Ovary (tissue), 9 donors: ENCODE data around the gene RNF214. TPM values are rescaled to one million over a fixed set of nuclear protein-coding genes. Genes with fewer than 3 reads are reported as not detected.
"Not testable (repeated sequence)": the region's sequence is repeated elsewhere in the genome, so short reads cannot be mapped to it uniquely, and the experiment has no call there.

Experiments used
- DNase-seq, 5 donors: peaks; one replicate each; pipeline ENCODE4 v3.0.0-alpha.2; 2019 to 2020
- H3K27ac ChIP-seq, 2 donors: fragments of 200-600 bp; one replicate each; pipeline versions ENCODE4 v1.5.1 to v1.8.0; 2019 to 2022
- H3K27me3 ChIP-seq: fragments of 200-600 bp; one replicate; pipeline ENCODE4 v1.8.0; 2022
- H3K36me3 ChIP-seq: fragments of 200-600 bp; sonication (generic); one replicate; pipeline ENCODE4 v1.5.1; 2019
- H3K4me1 ChIP-seq: one replicate; pipeline ENCODE4 v1.8.1; 2013; ENCODE audit warnings: mild to moderate bottlenecking, moderate library complexity; ENCODE audit not compliant: insufficient read depth
- H3K4me3 ChIP-seq: fragments of 200-600 bp; sonication (generic); one replicate; pipeline ENCODE4 v1.5.1; 2017
- H3K9me3 ChIP-seq, 2 donors: fragments of 200-600 bp in 1 of 2; sonication (generic) in 1 of 2; one replicate each; pipeline versions ENCODE4 v1.5.1 to v1.8.1; 2013 to 2019; ENCODE audit warnings: mild to moderate bottlenecking in 1 of 2, moderate library complexity in 1 of 2
- EP300 ChIP-seq: sonication (generic); formaldehyde crosslinking; IDR thresholded peaks from one replicate; pipeline ENCODE4 v1.6.1; 2017; ENCODE audit warnings: antibody characterized with exemption
- POLR2A ChIP-seq: fragments of 450-650 bp; IDR thresholded peaks from one replicate; pipeline ENCODE4 v1.6.1; 2017; ENCODE audit warnings: antibody characterized with exemption, mild to moderate bottlenecking, moderate library complexity
- WGBS, 3 donors: extraction: QIAGEN DNeasy Blood & Tissue Kit in 1 of 3; methylation state at CpG; one replicate each; pipeline versions ENCODE4 v1.1.5 to v1.1.7; 2013 to 2017; 5-methylcytosine and 5-hydroxymethylcytosine counted together
- intact Hi-C, 4 donors: fragments of 100-400 bp; cut with DNase I; formaldehyde crosslinking; loops; one replicate each; pipeline versions ENCODE4 v1.11.0 to v1.15.1; 2022 to 2023
- polyA plus RNA-seq, 2 donors: library from polyadenylated mRNA; stranded (reverse); fragments of 200-250 nt in 1 of 2; fragments of 350-450 nt in 1 of 2; fragmentation: Illumina TruSeq in 1 of 2; extraction: RNeasy Lipid Tissue Mini Kit (QIAGEN cat#74804) in 1 of 2; gene quantifications; one replicate each; pipeline ENCODE4 v1.2.3, GENCODE V29; 2013 to 2014
- total RNA-seq, 7 donors: library from RNA; depleted of rRNA in 2 of 7; stranded (reverse); fragments of >200 nt in 2 of 7; fragmentation: NEBNext Ultra II Directional in 3 of 7; extraction: Animal tissue kit (Norgen Biotek cat#: 25700) in 3 of 7; gene quantifications; one replicate each; pipeline versions ENCODE4 v1.1.0 to v1.2.4, GENCODE V29; 2016 to 2023
- TF ChIP-seq, protein P1 (sequence below), 3 donors: fragments of 450-650 bp in 2 of 3; fragments of 200-600 bp in 1 of 3; IDR thresholded peaks; one replicate each; pipeline versions ENCODE4 v1.5.1 to v1.8.0; 2016 to 2022; ENCODE audit warnings: antibody characterized with exemption in 3 of 3, mild to moderate bottlenecking in 1 of 3
- donor health status: DM: no; HTN: no; CAD: no; lungs with moderate emphysema.
- donor health status: DM: no; HTN: no; CAD: no.
- donor health status: Bipolar disorder and iron deficiency.
- donor health status: DM: yes; HTN: yes; CAD: no.
- donor health status: DM: no; HTN: no; CAD: no.
- donor health status: DM: yes; HTN: yes; CAD: no.

RNF214 gene
- total and polyA plus RNA-seq, 9 donors: 9.7 to 40.9 (median 27.3) TPM

DNA sequence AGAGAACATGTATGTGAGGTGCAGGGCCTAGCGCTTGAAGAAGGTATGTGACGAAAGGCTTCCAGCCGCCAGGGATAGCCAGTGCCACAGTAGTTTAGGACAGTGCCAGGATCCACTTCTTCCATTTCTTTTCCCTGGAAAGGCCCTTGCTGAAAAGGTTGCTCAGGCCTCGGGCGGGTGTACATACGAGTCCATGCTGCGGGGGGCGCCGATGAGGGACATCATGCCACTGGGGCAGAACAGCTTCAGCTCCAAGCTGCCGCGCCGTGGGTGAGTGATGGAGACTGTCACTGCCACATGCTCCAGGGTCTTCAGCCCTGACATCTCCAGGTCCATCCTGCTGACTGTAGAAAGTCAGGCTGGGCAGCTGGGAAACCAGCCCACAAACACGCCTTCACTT is 23.8 kb upstream of the RNF214 start:
- not testable (repeated sequence) for H3K36me3 ChIP-seq, H3K4me3 ChIP-seq, H3K27me3 ChIP-seq, H3K27ac ChIP-seq, H3K9me3 ChIP-seq
- intact Hi-C loops: loop anchor here in 3 of 4 donors (5.0 kb wide), 1 partner anchor 76 kb away; no protein-coding TSS in a partner anchor
- DNase-seq: peak in 1 of 5 donors; percentile 33
- peaks cover 17% of the 10 kb centered on the region for H3K4me1 ChIP-seq
- WGBS, 3 donors: 71 to 90% (median 84%) methylated on average over 8 to 9 of the region's 13 CpGs

DNA sequence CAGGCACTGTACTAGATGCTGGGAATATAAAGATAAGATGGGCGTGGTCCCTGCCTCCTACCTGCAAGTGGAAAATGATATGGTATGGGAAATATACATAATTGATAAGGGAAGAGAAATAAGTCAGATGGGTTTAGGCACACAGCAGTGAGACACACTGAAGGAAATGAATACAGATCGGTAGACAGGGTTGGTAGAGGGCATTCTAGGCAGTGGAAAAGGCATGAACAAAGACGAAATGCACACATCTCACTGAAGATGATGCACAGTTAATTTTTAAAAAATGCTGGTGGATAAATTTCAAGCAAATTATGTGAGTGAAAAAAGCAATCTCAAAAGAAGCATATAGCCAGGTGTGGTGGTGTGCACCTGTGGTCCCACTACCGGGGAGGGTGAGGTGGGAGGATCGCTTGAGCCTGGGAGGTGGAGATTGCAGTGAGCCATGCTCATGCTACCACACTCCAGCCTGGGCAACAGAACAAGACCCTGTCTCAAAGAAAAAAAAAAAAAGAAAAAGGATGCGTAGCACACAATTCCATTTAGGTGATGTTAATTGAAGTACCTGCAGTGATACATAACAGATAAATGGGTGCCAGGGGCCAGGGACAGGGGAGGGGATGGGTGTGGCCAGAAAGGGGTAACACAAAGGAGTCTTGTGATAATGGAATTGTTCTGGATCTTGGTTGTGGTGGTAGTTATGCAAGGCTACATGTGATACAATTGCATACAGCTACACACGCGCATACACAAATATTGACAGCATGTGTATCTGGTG is 22.9 kb upstream of the RNF214 start:
- H3K27me3 ChIP-seq, H3K9me3 ChIP-seq, H3K4me3 ChIP-seq, DNase-seq, H3K36me3 ChIP-seq, H3K27ac ChIP-seq, H3K4me1 ChIP-seq: not testable (repeated sequence)
- intact Hi-C loops: loop anchor here in 3 of 4 donors (5.0 kb wide), 1 partner anchor 77 kb away; no protein-coding TSS in a partner anchor
- 75 to 83% (median 82%) methylated on average over 8 of the region's 8 CpGs for WGBS, 3 donors

DNA sequence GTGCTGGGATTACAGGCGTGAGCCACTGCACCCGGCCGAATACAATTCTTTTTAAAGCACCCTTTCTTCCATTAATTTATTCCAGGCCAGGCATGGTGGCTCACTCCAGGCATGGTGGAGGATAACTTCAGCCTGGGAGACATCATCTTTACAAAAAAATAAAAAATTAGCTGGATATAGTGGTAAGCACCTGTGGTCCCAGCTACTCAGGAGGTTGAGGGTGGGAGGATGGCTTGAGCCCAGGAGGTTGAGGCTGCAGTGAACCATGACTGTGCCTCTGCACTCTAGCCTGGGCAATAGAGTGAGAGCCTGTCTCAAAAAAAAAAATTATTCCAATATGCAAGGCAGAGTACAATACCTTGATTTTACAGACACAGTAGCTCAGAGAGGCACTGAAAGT is 21.9 kb upstream of the RNF214 start:
- TF ChIP-seq POLR2A (no peak), EP300 (no peak)
- TF ChIP-seq, protein P1, sequence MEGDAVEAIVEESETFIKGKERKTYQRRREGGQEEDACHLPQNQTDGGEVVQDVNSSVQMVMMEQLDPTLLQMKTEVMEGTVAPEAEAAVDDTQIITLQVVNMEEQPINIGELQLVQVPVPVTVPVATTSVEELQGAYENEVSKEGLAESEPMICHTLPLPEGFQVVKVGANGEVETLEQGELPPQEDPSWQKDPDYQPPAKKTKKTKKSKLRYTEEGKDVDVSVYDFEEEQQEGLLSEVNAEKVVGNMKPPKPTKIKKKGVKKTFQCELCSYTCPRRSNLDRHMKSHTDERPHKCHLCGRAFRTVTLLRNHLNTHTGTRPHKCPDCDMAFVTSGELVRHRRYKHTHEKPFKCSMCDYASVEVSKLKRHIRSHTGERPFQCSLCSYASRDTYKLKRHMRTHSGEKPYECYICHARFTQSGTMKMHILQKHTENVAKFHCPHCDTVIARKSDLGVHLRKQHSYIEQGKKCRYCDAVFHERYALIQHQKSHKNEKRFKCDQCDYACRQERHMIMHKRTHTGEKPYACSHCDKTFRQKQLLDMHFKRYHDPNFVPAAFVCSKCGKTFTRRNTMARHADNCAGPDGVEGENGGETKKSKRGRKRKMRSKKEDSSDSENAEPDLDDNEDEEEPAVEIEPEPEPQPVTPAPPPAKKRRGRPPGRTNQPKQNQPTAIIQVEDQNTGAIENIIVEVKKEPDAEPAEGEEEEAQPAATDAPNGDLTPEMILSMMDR (IDR thresholded peaks at IDR 0.05): no peak

DNA sequence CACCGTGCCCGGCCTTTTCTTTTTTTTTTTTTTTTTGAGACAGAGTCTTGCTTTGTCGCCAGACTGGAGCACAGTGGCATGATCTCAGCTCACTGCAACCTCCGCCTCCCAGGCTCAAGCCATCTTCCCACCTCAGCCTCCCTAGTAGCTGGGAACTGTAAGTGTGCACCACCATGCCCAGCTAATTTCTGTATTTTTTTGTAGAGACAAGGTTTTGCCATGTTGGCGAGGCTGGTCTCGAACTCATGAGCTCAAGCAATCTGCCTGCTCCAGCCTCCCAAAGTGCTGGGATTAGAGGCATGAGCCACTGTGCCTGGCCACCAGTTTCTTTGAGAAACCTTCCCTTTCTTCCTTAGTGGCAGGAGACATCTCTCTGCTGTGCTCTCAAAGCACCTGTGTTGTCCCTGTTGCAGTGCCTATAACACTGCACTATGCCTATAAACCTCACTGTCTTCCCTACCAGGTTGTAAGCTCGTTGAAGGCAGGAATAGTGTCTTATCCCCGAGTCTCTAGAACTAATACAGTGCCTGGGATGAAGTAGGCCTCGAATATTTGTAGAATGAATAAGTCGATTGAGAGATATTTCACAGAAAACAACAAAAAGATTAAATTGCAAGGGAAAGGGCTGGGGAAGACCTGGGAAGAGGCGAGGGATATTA is 19.6 kb upstream of the RNF214 start:
- H3K9me3 ChIP-seq: no peaks in the 10 kb centered on the region
- no peak overlapping the region for H3K27ac ChIP-seq
- WGBS, 3 donors: 94 to 96% (median 94%) methylated on average over 11 of the region's 11 CpGs
- TF ChIP-seq, protein P1 (IDR thresholded peaks at IDR 0.05): no peak
- no peak for TF ChIP-seq POLR2A
- TF ChIP-seq EP300: no peak
- DNase-seq: peak in 1 of 5 donors; percentile 10
- no peak overlapping the region for H3K4me3 ChIP-seq
- no peaks in the 10 kb centered on the region for H3K36me3 ChIP-seq
- peaks cover 10% of the 10 kb centered on the region for H3K4me1 ChIP-seq
- H3K27me3 ChIP-seq: no peaks in the 10 kb centered on the region
- intact Hi-C loops: no loop called here

More for the DNA sequence above, 21.9 kb upstream of the RNF214 start:
- Histone ChIP-seq H3K36me3 (no peaks in the 10 kb centered on the region), H3K9me3 (no peaks in the 10 kb centered on the region), H3K4me1 (peaks cover 3% of the 10 kb centered on the region), H3K27me3 (no peaks in the 10 kb centered on the region), H3K27ac (no peak overlapping the region), H3K4me3 (no peak overlapping the region)
- DNase-seq: no peak
- WGBS, 3 donors: 94 to 98% (median 97%) methylated on average over 3 of the region's 3 CpGs
- intact Hi-C loops: no loop called here

DNA sequence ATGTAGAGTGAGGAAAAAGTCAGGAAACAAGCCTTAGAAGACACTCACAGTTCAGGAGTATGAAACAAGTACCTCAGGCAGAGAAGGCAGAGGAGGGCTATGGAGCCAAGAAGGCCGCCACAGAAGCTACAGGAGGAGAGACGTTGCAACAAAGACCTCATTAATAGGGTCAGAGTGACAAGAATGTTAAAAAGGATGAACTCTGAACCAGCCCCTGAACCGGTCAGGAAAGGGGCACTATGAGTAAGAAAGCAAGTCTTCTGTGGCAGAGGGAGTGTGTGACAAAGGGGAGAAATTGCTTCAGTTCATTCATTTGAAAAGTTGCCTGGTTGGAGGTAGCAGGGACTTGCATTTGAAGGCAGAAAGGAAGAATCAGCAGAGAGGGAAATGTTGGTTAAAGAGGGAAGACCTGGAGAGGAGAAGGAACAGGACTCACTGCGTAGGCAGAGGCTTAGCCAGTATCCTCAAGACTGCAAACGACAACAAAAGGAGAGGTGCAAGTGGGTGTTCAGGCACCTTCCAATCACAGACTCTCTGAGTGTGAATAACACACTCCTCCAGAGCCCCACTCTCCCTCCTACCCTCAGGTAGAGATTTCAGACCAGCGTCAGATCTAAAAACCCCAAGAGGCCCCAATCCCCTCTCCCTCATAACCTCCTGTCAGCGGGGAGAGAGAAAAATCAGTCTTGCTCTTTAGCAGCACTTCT is 17.9 kb upstream of the RNF214 start:
- WGBS, 3 donors: 83 to 88% (median 86%) methylated on average over 7 of the region's 7 CpGs
- DNase-seq: no peak
- no peak overlapping the region for H3K27ac ChIP-seq
- H3K36me3 ChIP-seq: no peaks in the 10 kb centered on the region
- H3K4me3 ChIP-seq: no peak overlapping the region
- intact Hi-C loops: no loop called here
- peaks cover 24% of the 10 kb centered on the region for H3K4me1 ChIP-seq
- H3K9me3 ChIP-seq: no peaks in the 10 kb centered on the region
- H3K27me3 ChIP-seq: no peaks in the 10 kb centered on the region
- no peak for TF ChIP-seq EP300
- TF ChIP-seq, protein P1 (IDR thresholded peaks at IDR 0.05): no peak
- no peak for TF ChIP-seq POLR2A
